Esophagus squamous epithelium (tissue), 4 donors: Measurements from ENCODE around the gene MATCAP1.

Source experiments
- CTCF ChIP-seq, 6 experiments: fragments of 450-650 bp in 4 of 6; fragments of 200-600 bp in 2 of 6; sonication (generic) in 2 of 6; IDR thresholded peaks; one replicate each; pipeline ENCODE4 v1.5.1; 2016 to 2019; ENCODE audit warnings: antibody characterized with exemption in 6 of 6, mild to moderate bottlenecking in 4 of 6, moderate library complexity in 4 of 6
- POLR2A ChIP-seq, 4 donors: fragments of 450-650 bp; IDR thresholded peaks; one replicate each; pipeline ENCODE4 v1.6.1; 2017; ENCODE audit warnings: antibody characterized with exemption in 4 of 4, mild to moderate bottlenecking in 4 of 4, moderate library complexity in 3 of 4

GRCh38 chr16:67158637-67159600 is 24.8 kb downstream of the MATCAP1 start:
- TF ChIP-seq POLR2A (IDR thresholded peaks at IDR 0.05), result peak in 1 of 4 donors; percentile 52
- no peak for TF ChIP-seq CTCF (IDR thresholded peaks at IDR 0.05)
